AG09309 (cell line): Measurements from ENCODE around the gene RBM38.

Source experiments
- DNase-seq: peaks from one replicate; pipeline ENCODE4 v3.0.0-alpha.2; 2010; ENCODE audit warnings: low read depth
- H3K4me3 ChIP-seq: 2 replicates; pipeline ENCODE4 v1.5.1; 2011; ENCODE audit warnings: mild to moderate bottlenecking, low read depth, low read length, moderate library complexity; ENCODE audit not compliant: control insufficient read depth
- TF ChIP-seq, protein P1 (sequence below): IDR thresholded peaks from 2 replicates; pipeline ENCODE4 v1.5.1; 2011; ENCODE audit warnings: mild to moderate bottlenecking, low read depth, low read length, inconsistent platforms; ENCODE audit not compliant: insufficient read depth, control insufficient read depth; ENCODE audit errors: missing control alignments

Gene RBM38

DNA sequence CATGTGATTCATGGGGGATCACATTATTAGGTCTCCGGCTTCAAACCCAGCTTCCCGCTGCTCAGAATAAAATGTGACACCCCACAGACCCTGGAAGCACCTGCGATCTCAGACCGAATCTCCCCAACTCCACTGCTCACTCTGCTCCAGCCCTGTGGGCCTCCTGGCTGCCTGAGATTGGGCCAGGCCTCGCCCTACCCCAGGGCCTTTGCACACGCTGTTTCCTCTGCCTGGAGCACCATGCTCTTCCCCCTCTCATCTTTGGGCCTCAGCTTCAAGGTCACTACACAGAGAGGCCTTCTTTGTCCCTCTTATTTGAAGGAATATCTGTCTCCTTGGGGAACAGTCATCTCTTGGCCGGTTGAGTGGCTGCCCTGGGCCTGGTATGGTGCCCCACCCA is 48.8 kb downstream of the RBM38 start:
- TF ChIP-seq, protein P1, sequence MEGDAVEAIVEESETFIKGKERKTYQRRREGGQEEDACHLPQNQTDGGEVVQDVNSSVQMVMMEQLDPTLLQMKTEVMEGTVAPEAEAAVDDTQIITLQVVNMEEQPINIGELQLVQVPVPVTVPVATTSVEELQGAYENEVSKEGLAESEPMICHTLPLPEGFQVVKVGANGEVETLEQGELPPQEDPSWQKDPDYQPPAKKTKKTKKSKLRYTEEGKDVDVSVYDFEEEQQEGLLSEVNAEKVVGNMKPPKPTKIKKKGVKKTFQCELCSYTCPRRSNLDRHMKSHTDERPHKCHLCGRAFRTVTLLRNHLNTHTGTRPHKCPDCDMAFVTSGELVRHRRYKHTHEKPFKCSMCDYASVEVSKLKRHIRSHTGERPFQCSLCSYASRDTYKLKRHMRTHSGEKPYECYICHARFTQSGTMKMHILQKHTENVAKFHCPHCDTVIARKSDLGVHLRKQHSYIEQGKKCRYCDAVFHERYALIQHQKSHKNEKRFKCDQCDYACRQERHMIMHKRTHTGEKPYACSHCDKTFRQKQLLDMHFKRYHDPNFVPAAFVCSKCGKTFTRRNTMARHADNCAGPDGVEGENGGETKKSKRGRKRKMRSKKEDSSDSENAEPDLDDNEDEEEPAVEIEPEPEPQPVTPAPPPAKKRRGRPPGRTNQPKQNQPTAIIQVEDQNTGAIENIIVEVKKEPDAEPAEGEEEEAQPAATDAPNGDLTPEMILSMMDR: no peak
- DNase-seq: no peak
- H3K4me3 ChIP-seq: no peak overlapping the region

DNA sequence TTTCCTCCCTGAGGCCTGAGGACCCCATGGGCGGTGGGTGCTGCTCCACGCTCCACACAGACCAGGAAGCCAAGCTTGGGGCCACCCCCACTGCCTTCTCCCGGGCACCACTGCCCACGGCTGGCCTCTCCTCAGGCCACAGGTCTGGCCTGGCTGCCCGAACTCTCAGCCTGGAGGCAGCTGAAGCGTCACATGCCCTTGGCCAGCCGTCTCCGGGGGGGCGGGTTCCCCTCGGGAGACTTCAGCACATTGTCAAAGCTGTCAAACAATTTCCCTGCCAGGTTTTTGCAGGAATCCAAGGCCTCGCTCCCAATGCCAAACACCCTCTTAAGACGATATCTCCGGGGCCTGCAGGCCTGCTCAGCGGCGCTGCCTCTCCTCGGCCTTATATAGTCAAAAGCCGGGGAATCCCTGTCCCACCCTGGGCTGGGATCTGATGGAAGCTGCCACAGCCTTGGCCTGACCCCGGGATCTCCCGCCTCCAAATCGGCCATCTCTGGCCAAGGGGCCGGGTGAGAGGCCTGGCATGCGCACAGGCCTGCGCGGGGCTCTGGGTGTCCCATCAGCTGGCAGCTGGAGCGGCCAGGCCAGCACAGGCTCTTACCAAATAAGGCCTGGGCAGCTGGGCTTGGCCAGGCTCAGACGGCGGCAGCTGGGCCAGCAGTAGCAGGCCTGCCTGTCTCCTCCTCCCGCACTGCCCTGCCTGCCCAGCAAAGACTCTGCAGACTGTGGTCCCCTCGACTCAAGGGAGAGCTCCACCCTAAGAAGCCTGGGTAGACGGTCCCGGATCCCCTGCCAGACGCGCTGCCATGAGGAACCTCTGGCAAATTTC is 49.7 kb downstream of the RBM38 start:
- DNase-seq: no peak
- no peak overlapping the region for H3K4me3 ChIP-seq
- TF ChIP-seq, protein P1: no peak

DNA sequence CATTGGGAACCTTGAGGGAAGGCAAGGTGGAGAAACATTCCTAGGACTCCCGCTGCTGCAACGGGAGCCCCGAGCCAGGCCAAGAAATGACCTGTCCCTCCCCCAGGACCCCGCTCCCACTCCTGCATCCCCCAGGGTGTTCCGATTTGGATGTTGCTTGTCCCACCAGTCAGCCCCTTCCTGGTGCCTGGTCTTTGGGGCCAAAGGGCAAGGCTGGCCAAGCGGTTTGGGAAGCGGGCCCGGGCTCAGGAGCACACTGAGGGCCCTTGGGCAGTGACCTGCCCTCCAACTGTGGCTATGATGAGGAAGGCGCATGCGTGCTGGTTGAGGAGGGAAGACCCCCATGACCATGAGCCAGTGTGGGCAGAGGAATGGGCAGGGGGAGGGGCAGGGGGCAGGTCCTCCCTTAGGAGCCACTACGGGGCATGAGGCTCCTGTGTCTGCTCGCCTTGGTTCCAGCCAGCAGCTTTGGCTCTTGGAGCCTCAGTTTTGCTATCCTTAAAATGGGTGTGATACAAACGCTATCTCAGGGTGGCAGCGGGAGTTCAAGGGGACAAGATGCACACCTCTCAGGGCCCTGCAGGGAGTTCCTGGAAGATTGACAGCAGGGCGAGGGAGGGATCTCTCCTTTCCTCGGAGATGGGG is 50.4 kb downstream of the RBM38 start:
- H3K4me3 ChIP-seq: no peak overlapping the region
- DNase-seq: no peak
- TF ChIP-seq, protein P1: no peak

DNA sequence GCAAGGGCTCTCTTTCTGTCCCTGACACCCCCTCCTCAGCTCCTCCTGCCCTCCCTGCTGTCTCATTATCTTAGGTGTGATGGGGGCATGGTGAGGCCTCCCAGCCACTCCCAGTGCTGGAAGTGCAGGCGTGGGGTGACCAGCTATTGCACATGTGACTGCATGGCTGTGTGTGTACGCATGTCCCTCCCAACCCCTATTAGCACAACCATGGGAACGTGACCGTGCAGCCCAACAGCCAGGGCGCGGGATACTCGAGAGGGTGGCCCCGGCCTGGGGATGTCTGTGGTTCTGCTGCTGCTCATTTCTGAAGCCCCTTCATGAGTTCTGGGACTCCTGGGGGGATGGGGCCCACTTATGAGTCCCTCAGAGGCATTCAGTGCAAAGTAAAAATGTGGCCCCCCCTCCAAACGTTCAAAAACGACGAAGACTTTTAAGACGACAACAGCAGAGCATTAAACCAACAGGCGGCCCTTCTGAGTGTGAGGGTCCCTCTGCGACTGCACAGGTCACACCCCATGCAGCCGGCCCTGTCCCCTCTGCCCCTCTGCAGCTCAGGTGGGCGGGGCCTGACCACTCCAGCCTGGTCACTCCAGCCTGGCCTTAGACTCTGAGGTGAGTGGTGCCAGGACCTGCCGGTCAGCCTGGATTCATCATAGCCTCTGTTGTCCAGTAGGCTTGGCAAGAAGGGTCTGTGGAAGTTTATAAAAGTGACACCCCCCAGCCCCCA is 51.1 kb downstream of the RBM38 start:
- TF ChIP-seq, protein P1: no peak

DNA sequence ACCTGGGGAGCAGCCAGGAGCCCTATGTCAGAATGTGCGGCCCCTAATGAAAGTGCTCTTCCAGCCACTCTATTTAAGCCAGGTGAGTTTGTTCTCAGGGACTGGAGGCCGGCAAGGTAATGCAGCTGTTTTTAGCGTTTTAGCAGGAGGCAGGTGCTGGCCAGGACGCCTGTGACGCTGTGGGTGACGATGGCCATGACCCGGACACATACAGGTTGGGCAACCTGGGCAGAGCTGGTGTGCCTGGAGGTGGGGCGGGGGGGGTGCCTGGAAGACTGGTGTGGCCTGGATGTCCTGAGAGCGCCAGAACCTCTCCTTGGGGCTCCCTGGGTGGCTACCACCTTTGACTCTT is 51.7 kb downstream of the RBM38 start:
- TF ChIP-seq, protein P1: no peak
- no peak for DNase-seq
- H3K4me3 ChIP-seq: no peak overlapping the region

More for the DNA sequence above, 51.1 kb downstream of the RBM38 start:
- no peak for DNase-seq
- no peak overlapping the region for H3K4me3 ChIP-seq

DNA sequence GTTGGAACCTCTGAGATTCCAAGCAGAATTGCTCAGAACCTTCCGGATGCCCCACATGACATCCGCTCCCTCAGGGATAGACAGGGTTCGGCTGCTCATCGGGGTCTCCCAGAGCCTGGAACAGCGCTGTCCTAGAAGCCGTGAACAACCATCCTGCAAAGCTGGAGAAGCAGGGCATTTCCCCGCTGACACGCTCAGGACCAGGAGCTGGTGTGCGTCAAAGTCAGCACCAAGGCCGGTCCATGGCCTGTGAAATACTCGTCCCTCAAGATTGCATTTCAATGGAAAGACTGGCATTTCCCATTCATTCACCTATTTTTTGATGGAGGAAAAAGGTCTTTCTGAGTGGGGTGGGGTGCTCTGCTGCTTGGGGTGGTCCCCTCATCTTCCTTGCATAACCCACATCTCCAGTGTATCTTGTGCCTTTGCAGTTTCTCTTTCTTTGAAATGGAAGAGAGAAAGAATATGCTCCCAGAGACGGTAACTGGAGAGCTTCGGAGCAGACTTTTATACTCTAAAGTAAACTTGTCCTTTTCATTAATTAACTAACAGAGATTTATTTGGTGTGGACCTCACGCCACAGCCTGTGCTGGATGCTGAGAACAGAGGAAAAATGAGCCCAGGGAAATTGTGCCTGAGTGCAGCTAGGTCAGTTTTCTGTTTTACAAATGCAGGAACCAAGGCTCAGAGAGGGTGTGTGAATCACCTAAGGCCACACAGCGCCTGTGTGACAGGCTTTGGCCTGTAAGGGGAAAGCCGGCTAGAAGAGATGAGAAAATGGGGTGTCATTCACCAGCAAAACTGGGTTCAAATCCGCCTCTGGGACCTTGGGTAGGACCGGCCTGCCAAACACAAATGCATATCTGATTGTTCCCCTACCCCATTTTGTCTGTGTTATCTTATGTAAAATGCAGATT is 52.4 kb downstream of the RBM38 start:
- no peak overlapping the region for H3K4me3 ChIP-seq
- no peak for DNase-seq
- TF ChIP-seq, protein P1: no peak
